ENCODE data around the gene MUC4.

DNA sequence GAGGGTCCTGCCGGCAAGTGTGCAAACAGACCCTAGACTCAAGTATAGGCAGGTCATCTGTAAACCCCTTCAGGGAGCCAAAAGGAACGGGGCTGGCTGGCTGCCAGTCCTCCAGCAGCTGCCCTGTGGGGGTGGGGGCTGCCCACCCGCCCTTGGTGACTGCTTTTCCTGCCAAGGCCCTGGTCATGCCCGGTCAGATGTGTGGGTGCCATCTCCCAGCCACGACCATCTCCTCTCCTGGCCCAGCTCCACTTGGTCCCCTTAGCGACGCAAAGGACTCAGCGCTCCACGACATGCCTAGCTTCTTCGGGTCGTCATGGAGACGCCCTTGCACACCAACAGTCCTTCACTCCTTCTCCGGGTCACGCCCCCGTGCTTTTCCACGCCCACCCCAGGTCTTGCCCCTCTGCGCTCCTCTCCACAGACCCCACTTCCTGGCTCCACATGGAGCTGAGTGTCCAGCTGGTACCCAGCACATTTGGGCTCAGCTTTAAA, 2.4 kb downstream of the MUC4 start:
- TF ChIP-seq, protein P1, sequence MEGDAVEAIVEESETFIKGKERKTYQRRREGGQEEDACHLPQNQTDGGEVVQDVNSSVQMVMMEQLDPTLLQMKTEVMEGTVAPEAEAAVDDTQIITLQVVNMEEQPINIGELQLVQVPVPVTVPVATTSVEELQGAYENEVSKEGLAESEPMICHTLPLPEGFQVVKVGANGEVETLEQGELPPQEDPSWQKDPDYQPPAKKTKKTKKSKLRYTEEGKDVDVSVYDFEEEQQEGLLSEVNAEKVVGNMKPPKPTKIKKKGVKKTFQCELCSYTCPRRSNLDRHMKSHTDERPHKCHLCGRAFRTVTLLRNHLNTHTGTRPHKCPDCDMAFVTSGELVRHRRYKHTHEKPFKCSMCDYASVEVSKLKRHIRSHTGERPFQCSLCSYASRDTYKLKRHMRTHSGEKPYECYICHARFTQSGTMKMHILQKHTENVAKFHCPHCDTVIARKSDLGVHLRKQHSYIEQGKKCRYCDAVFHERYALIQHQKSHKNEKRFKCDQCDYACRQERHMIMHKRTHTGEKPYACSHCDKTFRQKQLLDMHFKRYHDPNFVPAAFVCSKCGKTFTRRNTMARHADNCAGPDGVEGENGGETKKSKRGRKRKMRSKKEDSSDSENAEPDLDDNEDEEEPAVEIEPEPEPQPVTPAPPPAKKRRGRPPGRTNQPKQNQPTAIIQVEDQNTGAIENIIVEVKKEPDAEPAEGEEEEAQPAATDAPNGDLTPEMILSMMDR (conservative IDR thresholded peaks at IDR 0.05; ENCODE audit: low read depth, low read length), result no peak
- TF ChIP-seq, protein P2, sequence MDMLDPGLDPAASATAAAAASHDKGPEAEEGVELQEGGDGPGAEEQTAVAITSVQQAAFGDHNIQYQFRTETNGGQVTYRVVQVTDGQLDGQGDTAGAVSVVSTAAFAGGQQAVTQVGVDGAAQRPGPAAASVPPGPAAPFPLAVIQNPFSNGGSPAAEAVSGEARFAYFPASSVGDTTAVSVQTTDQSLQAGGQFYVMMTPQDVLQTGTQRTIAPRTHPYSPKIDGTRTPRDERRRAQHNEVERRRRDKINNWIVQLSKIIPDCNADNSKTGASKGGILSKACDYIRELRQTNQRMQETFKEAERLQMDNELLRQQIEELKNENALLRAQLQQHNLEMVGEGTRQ (IDR thresholded peaks at IDR 0.05; ENCODE audit: low read depth, low read length), result no peak
- TF ChIP-seq POLR2A (IDR thresholded peaks at IDR 0.05; ENCODE audit: low read depth, low read length), result no peak
- no peak for TF ChIP-seq NFE2L2 (IDR thresholded peaks at IDR 0.05; ENCODE audit: low read depth, low read length)
- no peak for TF ChIP-seq SMC3 (IDR thresholded peaks at IDR 0.05; ENCODE audit: low read depth, low read length)
- no peak for TF ChIP-seq RAD21 (IDR thresholded peaks at IDR 0.05; ENCODE audit: low read length)
- no peak for TF ChIP-seq MXI1 (IDR thresholded peaks at IDR 0.05; ENCODE audit: borderline replicate concordance, low read depth, low read length)
- TF ChIP-seq CHD1 (IDR thresholded peaks at IDR 0.05; ENCODE audit: low read depth, low read length), result no peak

Data from IMR-90 (cell line).